Activated T-cell treated with anti-CD3 and anti-CD28 coated beads for 4 hours (primary cell): Measurements from ENCODE around the gene ADAMTS13.
"Not testable (repeated sequence)": the region's sequence is repeated elsewhere in the genome, so short reads cannot be mapped to it uniquely, and the experiment has no call there.

ENCODE experiments used
- DNase-seq: peaks from one replicate; pipeline ENCODE4 v3.0.0-alpha.2; 2020

ADAMTS13 gene

DNA sequence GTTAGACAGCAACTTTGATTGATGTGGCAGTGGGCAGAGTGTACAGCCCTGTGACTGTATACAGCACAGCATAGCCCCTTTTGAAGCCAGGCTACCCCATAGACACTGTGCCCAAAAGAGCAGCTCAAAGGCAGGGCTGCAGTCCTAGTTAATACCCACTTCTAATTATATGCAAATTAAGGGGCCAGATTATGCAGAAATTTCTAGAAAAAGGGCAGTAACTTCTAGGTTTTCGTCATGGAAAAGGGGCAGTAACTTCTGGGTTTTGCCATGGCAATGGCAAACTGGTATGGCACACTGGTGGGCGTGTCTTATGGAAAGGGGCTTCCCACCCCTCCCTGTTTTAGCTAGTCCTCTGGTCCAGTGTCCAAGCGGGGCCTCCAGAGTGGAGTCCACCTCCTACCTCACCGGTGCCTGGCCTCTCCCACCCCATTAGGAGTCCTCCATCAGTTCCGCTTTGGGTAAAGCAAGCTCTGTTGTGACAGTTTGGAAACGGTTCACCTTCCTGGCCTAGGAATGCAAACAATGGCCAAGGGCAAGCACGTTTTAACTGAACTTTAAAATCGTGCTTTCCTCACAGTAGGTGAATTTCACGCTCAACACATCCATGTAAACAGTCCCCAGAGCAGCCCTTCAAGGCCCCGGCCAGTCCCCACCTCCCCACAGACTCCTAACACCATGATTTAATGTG lies 5.6 kb downstream of the ADAMTS13 start:
- DNase-seq, result no peak

DNA sequence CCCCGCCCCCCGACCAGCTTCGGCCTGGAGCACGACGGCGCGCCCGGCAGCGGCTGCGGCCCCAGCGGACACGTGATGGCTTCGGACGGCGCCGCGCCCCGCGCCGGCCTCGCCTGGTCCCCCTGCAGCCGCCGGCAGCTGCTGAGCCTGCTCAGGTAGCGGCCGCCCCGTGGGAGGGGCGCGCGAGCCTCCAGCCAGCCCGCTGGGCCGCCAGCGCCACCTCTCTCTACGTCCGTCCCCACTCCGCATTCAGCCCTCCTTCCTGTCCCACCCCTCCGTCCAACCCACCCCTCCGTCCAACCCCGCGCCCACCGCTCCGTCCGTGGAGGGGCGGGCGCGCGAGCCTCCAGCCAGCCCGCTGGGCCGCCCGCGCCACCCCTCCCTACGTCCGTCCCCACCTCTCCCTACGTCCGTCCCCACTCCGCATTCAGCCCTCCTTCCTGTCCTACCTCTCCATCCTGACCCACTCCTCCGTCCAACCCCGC lies 6.5 kb downstream of the ADAMTS13 start:
- DNase-seq, result no peak

DNA sequence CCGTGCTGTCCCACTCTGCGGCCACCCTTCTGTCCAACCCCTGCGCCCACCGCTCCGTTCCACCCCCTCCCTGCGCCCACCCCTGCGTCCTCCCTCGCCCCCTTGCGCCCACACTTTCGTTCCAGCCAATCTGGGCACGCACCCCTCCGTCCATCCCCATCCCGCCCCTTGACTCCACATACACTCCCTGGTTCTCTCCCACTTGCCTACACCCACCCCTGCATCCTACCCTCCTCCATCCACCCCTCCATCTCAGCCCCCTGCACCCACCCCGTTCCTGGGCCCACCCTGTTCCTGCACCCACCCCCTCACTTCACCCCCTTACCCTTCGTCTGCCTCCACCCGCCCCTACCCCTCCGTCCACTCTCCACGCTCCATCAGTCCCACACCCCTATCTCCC lies 7.0 kb downstream of the ADAMTS13 start:
- no peak for DNase-seq

DNA sequence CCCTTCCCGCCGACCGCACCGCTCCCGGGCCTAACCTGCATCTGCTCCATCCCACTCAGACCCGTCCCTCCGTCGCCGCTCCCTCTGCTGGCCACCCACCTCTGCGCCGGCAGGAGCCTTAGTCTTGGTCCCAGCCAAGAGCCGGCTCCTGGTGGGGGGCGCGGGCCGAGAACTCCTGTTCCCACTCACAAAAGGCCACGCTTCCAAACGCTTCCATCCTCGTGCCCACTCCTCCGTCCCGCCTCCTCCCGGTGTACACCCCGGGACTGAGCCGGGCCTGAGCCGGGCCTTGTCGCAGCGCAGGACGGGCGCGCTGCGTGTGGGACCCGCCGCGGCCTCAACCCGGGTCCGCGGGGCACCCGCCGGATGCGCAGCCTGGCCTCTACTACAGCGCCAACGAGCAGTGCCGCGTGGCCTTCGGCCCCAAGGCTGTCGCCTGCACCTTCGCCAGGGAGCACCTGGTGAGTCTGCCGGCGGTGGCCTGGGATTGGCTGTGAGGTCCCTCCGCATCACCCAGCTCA lies 7.5 kb downstream of the ADAMTS13 start:
- DNase-seq, result no peak

DNA sequence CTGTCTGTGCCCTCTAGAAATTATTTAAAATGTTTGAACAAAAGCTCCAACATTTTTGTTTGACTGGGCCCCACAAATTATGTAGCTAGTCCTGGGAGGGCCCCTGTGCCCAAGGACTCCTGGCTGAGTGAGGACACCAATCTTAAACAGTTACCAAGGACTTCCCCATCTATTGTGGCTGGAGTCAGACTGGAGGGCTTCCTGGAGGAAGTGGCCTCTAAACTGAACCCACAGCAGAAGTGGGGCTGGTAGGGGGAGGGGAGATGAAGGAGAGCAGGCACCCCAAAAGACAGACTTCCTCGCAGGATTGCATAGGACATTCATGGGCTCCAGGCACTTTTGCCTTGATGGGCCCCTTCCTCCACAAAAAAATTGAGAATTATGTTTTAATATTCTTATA lies 8.1 kb downstream of the ADAMTS13 start:
- no peak for DNase-seq

DNA sequence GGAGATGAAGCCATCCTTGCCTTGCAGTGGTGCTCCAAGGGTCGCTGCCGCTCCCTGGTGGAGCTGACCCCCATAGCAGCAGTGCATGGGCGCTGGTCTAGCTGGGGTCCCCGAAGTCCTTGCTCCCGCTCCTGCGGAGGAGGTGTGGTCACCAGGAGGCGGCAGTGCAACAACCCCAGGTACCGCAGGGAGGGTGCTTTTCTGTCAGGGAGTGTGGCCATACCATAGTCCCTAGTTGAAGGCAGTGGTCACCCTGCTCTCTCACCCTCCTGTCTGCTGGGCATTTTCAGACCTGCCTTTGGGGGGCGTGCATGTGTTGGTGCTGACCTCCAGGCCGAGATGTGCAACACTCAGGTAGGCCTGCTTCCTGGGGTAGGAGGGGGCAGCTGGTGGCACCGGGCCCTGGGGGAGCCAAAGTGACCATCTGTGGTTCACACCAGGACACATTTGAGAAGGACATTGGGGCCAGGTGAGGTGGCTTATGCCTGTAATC lies 11.2 kb downstream of the ADAMTS13 start:
- DNase-seq, result no peak

DNA sequence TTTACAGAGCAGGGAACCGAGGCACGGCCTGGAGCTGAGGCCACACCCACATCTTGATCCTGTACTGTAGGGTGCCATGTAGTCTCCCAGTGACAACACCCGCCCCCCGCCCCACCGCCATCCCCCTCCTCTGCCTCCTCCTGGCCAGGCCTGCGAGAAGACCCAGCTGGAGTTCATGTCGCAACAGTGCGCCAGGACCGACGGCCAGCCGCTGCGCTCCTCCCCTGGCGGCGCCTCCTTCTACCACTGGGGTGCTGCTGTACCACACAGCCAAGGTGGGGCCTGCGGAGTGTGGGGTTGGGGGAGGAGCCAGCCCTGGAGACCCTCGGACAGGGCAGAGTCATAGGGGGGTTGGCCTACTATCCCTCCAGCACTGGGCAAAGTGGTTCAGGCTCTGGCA lies 14.5 kb downstream of the ADAMTS13 start:
- no peak for DNase-seq

DNA sequence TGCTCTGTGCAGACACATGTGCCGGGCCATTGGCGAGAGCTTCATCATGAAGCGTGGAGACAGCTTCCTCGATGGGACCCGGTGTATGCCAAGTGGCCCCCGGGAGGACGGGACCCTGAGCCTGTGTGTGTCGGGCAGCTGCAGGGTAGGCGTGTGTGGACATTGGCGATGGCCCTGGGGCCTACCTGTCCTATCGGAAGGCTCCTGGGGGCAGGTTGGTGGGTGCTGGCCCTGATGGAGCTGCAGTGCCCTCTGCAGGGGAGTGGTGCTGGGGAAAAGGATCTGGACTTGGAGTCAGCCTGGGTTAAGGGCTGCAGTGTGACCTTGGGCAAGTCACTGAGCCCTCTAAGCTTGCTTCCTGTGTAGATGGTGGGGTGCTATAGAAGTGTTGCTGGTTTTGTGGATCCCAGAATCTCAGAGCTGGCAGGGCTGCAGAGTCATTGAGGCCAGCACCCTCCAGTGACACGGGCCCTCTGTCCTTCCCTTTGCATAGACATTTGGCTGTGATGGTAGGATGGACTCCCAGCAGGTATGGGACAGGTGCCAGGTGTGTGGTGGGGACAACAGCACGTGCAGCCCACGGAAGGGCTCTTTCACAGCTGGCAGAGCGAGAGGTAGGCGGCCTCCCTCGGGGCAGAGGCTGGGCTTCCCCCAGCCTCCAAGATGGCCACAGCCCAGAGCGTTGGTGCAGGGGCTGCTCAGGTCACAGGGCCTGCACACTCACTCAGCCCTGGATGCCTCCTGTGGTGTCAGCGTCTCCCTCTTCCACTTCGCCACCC lies 15.8 kb downstream of the ADAMTS13 start:
- DNase-seq, result no peak

DNA sequence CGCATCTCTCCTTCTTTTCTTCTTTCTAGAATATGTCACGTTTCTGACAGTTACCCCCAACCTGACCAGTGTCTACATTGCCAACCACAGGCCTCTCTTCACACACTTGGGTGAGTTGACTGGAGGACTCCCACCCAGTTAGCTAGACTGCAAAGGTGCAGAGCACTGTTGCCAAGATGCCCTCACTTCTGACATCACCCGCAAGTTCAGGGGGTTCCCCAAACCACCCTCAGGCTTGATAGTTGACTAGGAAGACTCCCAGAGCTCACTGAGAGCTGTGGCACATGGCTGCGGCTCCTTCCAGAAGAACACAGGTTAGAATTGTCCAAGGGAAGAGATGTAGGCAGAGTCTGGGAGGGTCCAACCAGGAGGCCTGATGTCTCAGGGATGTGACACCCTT lies 17.2 kb downstream of the ADAMTS13 start:
- DNase-seq, result no peak

DNA sequence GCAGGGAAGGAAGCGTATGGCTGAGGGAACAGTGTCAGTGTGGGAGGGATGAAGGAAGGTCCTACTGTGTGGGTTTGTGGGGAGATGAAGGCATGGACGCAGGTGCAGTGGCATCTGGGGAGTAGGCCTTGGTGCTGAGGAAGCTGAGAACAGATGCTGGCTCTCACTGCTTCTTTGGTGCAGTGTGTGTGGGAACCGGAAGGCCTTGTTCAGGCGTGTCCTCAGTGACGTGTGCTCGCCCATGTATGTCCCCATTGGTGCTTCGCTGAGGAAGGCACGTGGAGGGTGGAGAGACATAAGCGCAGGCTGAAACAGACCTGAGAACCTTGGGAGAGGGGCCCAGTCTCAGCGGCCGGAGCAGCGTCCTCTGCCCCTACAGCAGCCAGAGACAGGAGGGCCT lies 18.7 kb downstream of the ADAMTS13 start:
- no peak for DNase-seq

DNA sequence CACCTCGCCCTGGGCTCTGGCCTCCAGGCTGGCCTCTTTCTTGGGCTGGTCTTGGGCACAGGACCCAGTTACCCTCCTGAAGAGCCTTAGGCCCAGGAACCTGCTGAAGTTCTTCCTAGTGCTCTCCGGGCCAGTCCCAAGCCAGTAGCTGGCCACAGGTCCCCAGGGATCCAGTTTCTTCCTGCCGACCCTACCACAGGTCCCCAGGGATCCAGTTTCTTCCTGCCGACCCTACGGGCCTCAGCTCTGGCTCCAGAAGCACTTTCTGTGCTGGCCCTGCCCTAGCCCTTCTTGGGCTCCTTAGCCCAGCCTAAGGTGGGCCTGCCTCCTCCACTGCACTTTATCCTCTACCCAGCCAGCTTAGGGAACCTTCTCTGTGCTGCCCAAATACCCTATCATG lies 19.4 kb downstream of the ADAMTS13 start:
- no peak for DNase-seq

DNA sequence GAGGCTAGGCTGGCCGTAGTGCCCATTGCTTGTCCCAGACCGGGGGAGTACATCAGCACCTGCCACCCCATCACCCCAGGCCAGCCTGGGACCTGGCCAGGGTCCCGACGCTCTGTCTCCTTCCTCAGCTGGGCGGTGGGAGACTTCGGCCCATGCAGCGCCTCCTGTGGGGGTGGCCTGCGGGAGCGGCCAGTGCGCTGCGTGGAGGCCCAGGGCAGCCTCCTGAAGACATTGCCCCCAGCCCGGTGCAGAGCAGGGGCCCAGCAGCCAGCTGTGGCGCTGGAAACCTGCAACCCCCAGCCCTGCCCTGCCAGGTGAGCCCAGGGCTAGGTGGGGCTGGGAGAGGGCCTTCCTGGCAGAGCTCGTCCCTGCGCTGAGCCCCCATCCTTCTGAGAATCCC lies 21.1 kb downstream of the ADAMTS13 start:
- DNase-seq, result no peak

DNA sequence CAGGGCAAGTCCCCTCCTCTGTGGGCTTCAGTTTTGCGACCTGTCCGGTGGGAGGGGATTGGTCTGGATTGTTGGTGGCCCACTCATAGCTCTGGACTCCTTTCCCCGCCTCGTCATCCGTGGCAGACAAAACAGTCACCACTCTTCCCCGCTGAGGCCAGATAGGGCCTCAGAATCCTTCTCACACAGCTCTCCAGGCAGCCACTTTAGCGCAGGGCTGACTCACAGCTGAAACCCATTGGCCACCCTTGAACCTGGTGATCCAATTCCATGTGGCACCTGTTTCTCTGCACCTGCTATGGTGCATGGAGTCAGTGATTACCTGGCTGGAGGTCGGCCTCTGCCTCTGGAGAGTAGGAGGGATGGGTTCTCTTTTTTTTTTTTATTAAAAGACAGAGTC lies 21.8 kb downstream of the ADAMTS13 start:
- DNase-seq, result no peak

DNA sequence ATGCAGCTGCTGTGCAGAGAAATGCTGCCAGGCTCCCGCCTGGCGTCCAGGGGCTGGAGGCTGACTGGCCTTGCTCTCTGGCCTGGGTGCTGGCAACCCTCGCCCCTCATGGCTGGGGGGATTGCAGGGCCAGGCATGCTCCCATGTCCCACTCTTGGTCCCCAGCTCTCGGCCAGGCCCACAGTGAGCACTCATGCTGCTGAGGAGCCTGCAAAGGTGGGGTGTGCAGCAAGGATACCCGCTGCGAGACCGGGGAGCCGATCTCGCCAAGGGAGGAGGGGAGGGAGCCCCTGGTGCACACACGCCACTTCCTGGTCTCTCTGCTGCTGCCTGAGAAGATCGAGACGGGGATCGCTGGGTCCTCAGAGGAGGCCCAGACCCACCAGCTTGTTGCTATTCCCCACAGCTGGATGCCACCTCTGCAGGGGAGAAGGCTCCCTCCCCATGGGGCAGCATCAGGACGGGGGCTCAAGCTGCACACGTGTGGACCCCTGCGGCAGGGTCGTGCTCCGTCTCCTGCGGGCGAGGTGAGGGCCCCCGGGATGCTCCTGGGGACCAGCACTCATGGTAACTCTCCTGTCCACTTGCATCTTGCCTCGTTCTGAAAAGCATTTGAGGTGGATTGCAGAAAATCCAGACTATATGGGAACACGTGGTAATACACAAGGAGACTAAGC lies 23.3 kb downstream of the ADAMTS13 start:
- DNase-seq, result no peak

DNA sequence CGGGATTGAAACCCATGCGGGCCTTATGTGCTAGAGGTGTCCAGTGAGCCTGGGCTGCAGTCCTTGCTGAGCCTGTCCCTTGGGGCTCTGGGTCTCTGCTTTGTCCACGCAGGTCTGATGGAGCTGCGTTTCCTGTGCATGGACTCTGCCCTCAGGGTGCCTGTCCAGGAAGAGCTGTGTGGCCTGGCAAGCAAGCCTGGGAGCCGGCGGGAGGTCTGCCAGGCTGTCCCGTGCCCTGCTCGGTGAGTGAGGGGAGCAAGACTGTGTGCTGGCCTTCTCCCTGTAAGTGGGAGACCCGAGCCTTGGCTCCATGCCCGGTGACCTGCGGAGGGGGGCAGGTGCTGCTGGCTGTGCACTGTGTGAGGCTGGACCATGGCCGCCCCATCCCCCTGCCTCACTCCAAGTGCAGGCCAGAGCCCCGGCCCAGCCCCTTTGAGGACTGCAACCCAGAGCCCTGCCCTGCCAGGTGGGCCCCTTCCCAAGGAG lies 26.4 kb downstream of the ADAMTS13 start:
- DNase-seq, result no peak

DNA sequence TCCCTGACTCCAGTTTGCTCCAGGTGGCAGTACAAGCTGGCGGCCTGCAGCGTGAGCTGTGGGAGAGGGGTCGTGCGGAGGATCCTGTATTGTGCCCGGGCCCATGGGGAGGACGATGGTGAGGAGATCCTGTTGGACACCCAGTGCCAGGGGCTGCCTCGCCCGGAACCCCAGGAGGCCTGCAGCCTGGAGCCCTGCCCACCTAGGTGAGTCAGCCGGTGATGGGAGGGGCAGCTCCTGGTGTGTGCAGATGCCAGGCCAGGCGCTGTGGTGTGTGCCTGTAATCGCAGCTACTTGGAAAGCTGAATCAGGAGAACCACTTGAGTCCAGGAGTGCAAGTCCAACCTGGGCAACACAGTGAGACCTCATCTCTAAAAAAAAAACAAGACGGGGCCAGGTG lies 27.6 kb downstream of the ADAMTS13 start:
- no peak for DNase-seq

DNA sequence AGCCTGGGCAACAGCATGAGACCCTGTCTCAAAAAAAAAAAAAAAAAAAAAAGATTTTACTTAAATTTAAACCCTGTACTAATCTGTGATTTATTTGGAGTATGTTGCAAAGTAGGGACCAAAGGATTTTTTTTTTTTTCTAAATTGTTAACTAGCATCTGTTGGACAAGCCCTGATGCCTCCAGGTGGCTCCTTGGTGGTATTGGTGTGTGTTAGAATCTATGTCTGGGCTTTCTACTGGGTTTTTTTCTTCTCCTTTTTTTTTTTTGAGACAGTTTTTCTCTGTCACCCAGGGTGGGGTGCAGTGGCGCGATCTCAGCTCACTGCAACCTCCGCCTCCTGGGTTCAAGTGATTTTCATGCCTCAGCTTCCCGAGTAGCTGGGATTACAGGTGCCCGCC lies 29.7 kb downstream of the ADAMTS13 start:
- DNase-seq, result not testable (repeated sequence)

DNA sequence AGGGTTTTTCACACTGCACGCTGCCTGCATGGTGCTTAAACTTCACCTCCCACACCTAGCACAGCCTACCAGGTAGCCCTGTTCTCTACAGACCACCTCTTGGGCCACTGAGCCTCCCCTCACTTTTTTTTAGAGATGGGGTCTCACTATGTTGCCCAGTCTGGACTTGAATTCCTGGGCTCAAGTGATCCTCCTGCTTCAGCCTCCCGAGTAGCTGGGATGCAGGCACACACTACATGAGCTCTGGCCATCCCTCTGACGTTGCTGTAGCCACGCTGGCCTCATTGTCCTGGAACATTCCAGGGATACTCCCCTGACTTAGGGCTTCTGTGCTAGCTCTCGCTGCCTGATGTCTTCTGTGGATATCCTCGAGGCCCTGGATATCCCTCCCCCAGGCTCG lies 30.4 kb downstream of the ADAMTS13 start:
- no peak for DNase-seq

DNA sequence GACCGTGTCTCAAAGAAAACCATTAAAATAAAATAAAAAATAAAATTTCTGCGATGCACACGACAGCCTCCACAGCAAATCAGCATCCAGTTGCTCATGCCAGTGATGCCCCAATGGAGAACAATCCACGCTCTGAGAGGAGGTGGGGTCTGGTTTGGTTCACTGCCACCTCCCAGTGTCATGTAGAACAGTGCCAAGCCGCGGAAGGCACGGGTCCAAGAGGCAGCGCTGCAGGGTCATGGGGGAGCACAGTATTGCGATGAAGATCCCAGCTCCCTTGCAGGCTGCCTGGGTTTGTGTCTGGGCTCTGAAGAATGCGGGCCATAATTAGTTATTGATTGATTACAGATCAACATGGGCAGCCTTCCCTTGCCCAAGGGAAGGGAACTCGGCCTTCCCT lies 31.5 kb downstream of the ADAMTS13 start:
- DNase-seq, result no peak

DNA sequence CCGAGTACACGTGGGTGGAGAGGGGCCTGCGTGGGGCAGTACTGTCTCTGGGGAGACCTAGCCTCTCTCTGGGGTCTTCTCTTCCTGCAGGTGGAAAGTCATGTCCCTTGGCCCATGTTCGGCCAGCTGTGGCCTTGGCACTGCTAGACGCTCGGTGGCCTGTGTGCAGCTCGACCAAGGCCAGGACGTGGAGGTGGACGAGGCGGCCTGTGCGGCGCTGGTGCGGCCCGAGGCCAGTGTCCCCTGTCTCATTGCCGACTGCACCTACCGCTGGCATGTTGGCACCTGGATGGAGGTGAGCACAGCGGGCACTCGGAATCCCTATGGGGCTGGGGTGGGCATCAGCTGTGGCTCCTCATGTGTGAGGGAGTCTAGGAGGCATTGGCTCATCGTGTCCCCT lies 32.2 kb downstream of the ADAMTS13 start:
- DNase-seq, result no peak

DNA sequence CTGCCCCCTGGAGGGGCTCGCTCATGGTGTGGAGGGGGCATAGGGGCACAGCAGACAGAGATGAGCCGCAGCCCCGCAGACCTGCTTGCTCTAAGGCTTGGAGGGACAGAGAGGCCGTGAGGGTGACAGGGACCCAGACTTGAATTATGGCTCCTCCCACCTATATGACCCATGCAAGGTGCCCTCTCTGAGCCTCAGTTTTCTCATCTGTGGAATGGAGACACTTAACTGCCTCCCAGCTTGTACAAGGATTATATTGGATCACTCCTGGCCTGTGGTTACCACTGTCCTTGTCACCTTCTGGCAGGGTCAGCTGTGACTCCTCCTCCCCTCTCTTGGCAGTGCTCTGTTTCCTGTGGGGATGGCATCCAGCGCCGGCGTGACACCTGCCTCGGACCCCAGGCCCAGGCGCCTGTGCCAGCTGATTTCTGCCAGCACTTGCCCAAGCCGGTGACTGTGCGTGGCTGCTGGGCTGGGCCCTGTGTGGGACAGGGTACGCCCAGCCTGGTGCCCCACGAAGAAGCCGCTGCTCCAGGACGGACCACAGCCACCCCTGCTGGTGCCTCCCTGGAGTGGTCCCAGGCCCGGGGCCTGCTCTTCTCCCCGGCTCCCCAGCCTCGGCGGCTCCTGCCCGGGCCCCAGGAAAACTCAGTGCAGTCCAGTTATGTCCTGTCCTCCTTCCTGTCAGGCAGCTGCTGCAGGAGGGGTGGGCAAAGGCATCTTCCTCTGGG lies 32.9 kb downstream of the ADAMTS13 start:
- DNase-seq, result no peak

DNA sequence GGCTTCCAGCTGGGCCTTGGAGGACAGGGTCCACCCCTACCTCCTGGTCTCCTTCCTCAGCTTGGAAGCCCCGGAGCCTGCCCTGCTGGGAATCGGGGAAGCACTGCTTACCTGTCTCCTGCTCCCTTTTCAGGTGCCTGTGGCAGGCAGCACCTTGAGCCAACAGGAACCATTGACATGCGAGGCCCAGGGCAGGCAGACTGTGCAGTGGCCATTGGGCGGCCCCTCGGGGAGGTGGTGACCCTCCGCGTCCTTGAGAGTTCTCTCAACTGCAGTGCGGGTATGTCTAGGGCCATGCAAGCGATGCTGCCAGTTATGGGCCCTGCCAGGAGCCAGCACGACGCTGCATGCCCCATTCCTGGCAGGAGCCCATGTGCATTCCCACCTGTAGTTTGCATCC lies 33.8 kb downstream of the ADAMTS13 start:
- DNase-seq, result no peak

DNA sequence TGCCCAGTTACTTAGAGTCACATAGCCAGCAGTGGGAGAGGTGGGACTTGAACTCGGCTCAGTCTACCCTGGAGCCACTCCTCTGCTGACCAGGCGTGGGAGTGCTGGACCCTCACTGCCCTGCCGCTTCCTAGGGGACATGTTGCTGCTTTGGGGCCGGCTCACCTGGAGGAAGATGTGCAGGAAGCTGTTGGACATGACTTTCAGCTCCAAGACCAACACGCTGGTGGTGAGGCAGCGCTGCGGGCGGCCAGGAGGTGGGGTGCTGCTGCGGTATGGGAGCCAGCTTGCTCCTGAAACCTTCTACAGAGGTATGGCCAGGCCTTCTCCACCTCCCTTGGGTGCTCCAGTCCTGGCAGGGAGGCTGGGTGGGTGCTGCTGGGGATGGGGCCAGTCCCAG lies 34.2 kb downstream of the ADAMTS13 start:
- DNase-seq, result no peak
